SK-N-SH treated with all-trans-retinoic acid at 6 μM for 48 hours (cell line): ENCODE results near the gene ME2.

Experiments used
- ISL1 ChIP-seq: fragments of 250-450 bp; sonication (Bioruptor Pico); IDR thresholded peaks from 2 replicates; pipeline ENCODE4 v2.1.2; 2022; ENCODE audit warnings: mild to moderate bottlenecking, moderate library complexity
- RARB ChIP-seq: fragments of 250-450 bp; sonication (Bioruptor Pico); IDR thresholded peaks from 2 replicates; pipeline ENCODE4 v1.8.0; 2021; ENCODE audit warnings: mild to moderate bottlenecking, moderate library complexity
- TCF4 ChIP-seq: fragments of 250-450 bp; sonication (Bioruptor Pico); IDR thresholded peaks from 2 replicates; pipeline ENCODE4 v1.8.0; 2021; ENCODE audit warnings: mild to moderate bottlenecking, moderate library complexity, borderline replicate concordance
- TOX ChIP-seq: fragments of 250-450 bp; sonication (Bioruptor Pico); IDR thresholded peaks from 2 replicates; pipeline ENCODE4 v1.8.0; 2021; ENCODE audit warnings: mild to moderate bottlenecking, moderate library complexity, borderline replicate concordance
- ZFP30 ChIP-seq: fragments of 450-650 bp; formaldehyde crosslinking; IDR thresholded peaks from 2 replicates; pipeline ENCODE4 v1.5.0; 2022; ENCODE audit warnings: mild to moderate bottlenecking, moderate library complexity

DNA sequence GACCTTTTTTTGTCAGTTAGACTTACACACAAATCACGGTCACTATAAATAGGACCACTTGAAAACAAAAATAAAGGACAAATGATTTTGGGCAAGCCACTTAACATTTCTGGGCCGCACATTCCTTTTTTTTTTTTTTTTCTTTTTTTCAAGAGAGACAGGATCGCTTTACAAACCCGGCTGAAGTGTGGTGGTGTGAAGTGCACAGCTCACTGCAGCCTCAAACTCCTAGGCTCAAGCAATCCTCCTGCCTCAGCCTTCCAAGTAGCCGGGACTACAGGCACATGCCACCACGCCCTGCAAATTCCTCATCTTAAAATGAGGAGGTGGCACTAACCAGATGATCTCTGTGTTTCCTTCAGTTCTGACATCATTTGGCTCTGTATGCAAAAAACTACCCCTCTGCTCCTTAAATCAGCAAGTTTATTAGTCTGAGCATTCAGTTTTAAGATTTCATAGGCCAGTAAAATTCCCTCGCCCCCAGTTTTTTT lies 30.8 kb upstream of the ME2 start:
- no peak for TF ChIP-seq RARB
- TF ChIP-seq TCF4: no peak
- TF ChIP-seq ZFP30 (CRISPR knock-in tag): no peak
- TF ChIP-seq ISL1: no peak
- no peak for TF ChIP-seq TOX (CRISPR knock-in tag)
